Bronchial epithelial cell (primary cell): ENCODE results near the gene MANF. TPM values are rescaled to one million over a fixed set of nuclear protein-coding genes. Genes with fewer than 3 reads are reported as not detected.
A peak's percentile ranks its signal among the peaks of the same experiment; 100 is the strongest.

Source experiments
- DNase-seq: peaks from one replicate; pipeline ENCODE4 v3.0.0-alpha.2; 2010; ENCODE audit warnings: low read depth
- FAIRE-seq: peaks from 2 replicates; lab custom pipeline; 2011; peaks lifted over from hg19 to GRCh38; lab: Jason Lieb, UNC
- H3K27me3 ChIP-seq: 2 replicates; pipeline ENCODE4 v1.5.1; 2011; ENCODE audit warnings: low read length; ENCODE audit not compliant: control insufficient read depth, insufficient read depth
- H3K36me3 ChIP-seq: 2 replicates; pipeline ENCODE4 v1.5.1; 2011; ENCODE audit warnings: low read length; ENCODE audit not compliant: control insufficient read depth, insufficient read depth
- H3K4me3 ChIP-seq: 2 replicates; pipeline ENCODE4 v1.5.1; 2011; ENCODE audit warnings: mild to moderate bottlenecking, low read depth, low read length, control low read depth
- total RNA-seq: library from RNA; depleted of rRNA; stranded (reverse); fragments of >200 nt; gene quantifications from 2 replicates; pipeline ENCODE4 v1.2.1, GENCODE V29; 2014
- TF ChIP-seq, protein P1 (sequence below): IDR thresholded peaks from 2 replicates; pipeline ENCODE4 v1.5.1; 2011; ENCODE audit warnings: mild to moderate bottlenecking, moderate library complexity, low read length, control low read depth, inconsistent platforms; ENCODE audit not compliant: insufficient read depth, severe bottlenecking

The MANF gene
- total RNA-seq, 1 donor from 2014 or later, result 315 TPM

- TF ChIP-seq, protein P1, sequence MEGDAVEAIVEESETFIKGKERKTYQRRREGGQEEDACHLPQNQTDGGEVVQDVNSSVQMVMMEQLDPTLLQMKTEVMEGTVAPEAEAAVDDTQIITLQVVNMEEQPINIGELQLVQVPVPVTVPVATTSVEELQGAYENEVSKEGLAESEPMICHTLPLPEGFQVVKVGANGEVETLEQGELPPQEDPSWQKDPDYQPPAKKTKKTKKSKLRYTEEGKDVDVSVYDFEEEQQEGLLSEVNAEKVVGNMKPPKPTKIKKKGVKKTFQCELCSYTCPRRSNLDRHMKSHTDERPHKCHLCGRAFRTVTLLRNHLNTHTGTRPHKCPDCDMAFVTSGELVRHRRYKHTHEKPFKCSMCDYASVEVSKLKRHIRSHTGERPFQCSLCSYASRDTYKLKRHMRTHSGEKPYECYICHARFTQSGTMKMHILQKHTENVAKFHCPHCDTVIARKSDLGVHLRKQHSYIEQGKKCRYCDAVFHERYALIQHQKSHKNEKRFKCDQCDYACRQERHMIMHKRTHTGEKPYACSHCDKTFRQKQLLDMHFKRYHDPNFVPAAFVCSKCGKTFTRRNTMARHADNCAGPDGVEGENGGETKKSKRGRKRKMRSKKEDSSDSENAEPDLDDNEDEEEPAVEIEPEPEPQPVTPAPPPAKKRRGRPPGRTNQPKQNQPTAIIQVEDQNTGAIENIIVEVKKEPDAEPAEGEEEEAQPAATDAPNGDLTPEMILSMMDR, result no peak
- H3K4me3 ChIP-seq, result no peak overlapping the region
- DNase-seq, result no peak
- no peak for FAIRE-seq
- H3K36me3 ChIP-seq, result peaks cover 21% of the 10 kb centered on the region
- no peaks in the 10 kb centered on the region for H3K27me3 ChIP-seq
These were observed 8.0 kb downstream of the MANF start for GRCh38 chr3:51393134-51393495.

DNA sequence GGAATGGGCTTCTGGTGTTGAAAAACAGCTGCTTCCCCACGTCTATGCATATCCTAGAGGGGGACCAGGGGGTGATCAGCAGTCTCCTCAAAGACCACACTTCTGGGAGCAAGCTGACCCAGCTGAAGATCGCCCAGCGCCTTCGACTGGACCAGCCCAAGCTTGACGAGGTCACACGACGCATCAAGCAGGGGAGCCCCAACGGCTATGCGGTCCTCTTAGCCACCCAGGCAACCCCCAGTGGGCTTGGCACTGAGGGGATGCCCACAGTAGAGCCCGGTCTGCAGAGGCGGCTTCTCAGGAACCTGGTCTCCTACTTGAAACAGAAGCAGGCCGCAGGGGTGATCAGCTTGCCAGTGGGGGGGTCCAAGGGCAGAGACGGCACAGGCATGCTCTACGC is 8.5 kb downstream of the MANF start:
- H3K36me3 ChIP-seq, result peaks cover 21% of the 10 kb centered on the region
- TF ChIP-seq, protein P1, result no peak
- no peak for FAIRE-seq

GRCh38 chr3:51394541-51394940 is 9.4 kb downstream of the MANF start:
- FAIRE-seq, result no peak
- TF ChIP-seq, protein P1, result no peak
- H3K4me3 ChIP-seq, result no peak overlapping the region
- H3K27me3 ChIP-seq, result no peaks in the 10 kb centered on the region
- H3K36me3 ChIP-seq, result peaks cover 15% of the 10 kb centered on the region
- DNase-seq, result no peak

More for the DNA sequence above, 8.5 kb downstream of the MANF start:
- Histone ChIP-seq H3K27me3 (no peaks in the 10 kb centered on the region), H3K4me3 (no peak overlapping the region)
- no peak for DNase-seq

DNA sequence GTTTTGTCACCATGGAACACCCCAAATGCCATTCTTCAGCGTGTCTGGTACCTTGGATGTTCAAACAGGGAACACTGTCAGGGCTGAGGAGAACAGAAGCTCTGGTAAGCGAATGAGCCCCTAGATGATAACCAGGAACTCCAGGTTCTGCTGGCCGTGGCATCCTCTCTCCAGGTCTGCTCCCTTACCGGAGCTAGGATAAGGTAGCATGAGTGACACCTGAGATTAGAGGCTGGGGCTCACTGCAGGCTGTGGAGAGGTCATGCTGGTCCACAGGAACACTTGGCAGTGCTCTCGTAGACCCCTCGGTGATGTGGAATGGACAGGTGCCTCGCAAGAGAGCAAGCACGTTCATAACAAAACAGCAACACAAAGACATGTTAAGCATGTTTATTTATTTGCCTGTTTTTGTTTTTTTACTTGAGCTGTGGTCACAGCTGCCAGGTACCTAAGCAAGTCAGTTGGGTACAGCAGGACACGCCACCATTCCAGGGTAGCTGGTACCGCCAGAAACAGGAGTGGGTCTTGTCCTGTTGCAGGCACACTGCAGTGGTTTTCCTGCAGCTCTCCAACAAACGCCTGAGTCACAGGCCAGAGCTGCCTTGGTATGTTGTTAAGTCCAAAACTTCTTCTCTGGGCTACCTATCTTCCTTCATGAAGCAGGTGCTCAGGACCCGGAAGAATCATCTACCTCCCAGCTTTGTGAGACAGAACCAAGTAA is 10.6 kb downstream of the MANF start:
- no peak overlapping the region for H3K4me3 ChIP-seq
- peaks cover 17% of the 10 kb centered on the region for H3K36me3 ChIP-seq
- TF ChIP-seq, protein P1, result no peak
- no peaks in the 10 kb centered on the region for H3K27me3 ChIP-seq
- no peak for FAIRE-seq
- DNase-seq, result no peak

- Histone ChIP-seq H3K27me3 (no peaks in the 10 kb centered on the region), H3K4me3 (no peak overlapping the region), H3K36me3 (peaks cover 17% of the 10 kb centered on the region)
- FAIRE-seq (no peak), DNase-seq (no peak)
- TF ChIP-seq, protein P1, result no peak
These were observed 11.3 kb downstream of the MANF start for GRCh38 chr3:51396401-51396800.

DNA sequence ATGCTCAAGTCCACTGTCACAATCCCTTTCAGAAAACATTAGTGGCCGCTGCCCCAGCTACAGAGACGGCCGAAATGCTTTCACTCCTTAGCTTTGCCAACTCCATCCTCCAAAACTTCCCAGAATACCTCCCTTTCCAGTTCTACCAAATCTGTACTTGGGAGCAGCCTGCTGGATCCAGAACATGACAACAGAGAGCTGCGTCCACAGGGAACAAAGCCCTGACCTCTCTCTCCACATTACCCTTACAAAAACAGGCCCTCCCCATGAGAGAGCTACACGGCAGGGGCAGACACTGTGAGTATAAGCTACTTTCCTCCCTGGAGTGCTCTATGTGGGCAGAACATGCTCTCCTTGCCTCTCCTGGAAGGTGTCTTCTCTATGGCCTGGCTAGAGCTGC is 12.3 kb downstream of the MANF start:
- FAIRE-seq, result peak; percentile 77
- TF ChIP-seq, protein P1, result no peak
- Histone ChIP-seq H3K4me3 (no peak overlapping the region), H3K36me3 (peaks cover 15% of the 10 kb centered on the region), H3K27me3 (no peaks in the 10 kb centered on the region)
- DNase-seq, result no peak
